NCI-H2029 treated with DMSO at 0.1 percent for 48 hours (cell line): ENCODE results near the gene IQSEC1.

Source experiments
- DNase-seq: peaks from one replicate; lab custom pipeline; 2025; lab: John Stamatoyannopoulos, UW

Gene IQSEC1

DNA sequence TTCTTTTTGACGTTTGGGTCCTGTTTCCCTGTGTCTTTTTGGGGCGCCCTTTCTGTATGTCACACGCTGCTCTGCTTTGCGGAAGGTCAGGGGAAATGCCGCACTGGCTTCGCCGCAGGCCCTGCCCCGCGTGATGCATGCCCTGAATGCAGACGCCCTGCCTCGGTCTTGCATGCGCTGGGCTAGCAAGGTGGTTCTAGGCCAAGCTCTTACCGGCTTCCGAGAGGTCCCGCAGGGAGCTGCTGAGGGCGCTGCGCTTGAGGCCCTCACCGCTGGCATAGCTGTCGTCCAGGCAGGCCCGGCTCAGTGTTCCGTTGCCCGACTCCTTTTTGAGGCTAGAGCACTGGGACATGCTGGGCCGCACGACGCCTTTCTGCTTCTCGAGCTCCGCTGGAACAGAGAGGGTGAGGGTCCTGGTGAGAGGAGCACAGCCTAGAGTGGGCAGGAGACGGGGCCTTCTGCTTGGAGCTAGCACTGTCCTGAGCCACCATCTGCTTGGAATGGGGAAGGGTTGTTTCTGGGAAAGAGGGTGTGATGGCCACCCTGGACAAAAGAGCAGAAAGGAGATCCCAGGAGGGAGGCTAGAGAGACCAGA, 165.0 kb downstream of the IQSEC1 start:
- DNase-seq = no peak

DNA sequence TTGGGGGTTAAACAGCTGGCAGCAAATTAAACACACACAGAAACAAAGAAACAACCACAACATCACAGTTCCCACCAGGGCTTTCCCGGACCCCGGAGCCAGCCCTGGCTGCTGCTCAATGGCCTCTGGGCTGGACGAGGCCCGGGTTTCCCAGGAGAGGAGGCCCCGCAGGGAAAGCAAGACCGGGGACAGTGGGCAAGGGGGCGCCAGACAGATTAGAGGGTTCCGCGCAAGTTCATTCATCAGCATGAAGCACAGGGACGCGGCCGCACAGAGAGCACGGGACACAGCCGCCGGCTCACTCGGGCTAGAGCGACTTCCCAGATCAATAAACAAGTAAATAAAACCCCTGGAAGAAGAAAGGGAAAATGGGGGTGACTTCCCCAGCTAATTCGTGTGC, 165.5 kb downstream of the IQSEC1 start:
- DNase-seq = no peak

DNA sequence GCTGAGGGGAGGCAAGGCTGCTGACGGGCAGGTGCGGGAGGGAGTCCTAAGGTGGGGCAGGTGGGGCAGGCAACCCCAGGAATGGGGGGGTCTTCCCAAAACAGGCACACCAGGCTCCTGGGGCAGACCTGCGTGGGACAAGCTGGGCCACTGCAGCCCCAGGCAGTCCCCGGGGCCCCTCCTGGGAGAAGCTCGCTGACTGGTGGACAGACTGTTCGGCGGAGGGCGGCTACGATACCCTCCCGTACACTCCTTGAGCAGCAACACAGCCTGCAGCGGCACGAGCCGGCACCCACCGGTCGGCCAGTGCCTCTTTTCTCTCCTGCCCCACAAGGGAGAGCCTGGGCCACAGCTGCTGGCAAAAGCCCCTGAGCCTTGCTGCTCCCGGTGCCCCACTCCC, 165.9 kb downstream of the IQSEC1 start:
- DNase-seq = no peak

DNA sequence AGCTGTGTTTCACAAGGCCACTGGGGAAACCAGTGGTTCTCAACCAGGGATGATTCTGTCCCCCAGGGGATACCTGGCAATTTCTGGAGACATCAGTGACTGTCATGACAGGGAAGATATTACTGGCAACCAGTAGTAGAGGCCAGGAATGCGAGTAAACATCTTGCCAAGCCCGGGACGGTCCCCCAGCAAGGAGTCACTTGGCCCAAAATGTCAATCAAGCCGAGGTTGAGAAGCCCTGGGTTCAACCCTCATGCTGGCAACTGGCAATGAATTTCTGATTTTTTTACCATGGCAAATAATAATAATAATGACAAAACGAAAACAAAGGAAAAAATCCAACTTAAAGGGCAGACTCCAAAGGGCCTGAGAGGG, 166.3 kb downstream of the IQSEC1 start:
- no peak for DNase-seq

DNA sequence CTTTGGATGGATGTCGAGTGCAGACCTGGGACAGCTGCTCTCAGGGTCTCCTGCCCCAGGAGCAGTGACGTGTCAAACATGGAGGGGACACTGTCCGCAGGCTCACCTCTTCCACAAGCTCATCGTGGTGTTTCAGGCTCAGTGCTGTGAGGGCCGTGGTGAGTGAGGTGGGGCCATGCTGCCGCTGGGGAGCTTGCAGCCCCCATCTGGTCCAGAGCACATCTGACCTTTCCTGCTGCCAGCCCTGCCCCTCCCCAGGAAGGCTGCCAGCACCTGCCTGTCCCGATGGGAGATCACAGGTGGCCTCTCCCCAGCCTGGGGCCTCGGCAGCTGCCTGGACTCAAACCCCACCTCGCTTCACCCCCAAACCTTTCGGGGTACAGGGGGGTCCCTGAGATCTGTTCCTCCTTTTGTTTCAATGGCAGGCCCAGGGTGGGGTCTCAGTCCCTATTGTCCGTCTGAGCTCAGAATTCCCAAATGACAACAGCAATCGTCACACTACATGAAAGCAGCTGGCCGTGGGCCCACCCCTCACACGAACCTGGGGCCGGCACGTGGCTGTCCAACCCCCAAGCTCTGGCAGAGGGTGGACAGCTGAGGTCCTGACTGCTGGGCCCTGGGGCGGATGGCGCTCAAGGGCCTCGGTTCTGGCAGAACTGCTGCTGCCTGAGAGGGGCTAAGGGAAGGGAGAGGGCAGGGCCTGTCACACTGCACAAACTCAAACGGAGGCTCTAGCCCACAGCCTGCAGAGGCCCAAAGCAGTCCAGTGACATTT, 166.9 kb downstream of the IQSEC1 start:
- DNase-seq = no peak

DNA sequence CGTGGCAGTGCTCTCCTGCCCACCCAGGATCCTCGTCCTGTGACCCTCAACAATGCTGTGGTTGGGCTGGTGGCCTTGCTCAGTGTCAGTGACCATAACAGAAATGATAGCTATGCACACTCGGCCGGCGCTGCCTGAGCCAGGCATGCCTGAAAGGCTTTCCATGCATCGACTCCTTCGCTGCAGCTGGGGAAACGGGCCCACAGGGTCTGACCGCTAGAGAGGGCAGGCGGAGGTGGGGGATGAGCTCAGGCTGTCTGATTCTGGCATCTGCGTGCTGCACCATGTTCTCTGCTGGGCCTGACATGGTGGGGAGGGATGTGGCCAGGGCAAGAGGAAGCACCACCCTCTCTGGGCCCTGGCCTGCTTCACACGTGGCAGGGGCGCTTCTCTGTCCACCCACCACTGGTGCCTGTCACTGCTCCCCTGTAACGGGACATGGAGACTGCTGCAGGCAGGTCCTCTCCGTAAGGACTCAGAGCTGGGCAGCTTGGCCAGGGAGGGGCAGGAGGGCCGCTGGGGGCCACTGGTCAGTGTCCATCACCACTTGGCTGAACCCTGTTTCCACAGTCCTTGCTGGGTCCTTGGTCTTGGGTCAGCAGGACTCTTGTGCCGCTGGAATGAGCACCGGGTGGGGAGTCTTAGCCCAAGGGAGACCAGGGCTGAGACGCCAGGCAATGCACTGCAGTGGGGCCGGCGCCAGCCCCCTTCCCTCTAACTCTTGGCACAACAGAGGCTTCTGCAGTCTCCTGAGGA, 167.7 kb downstream of the IQSEC1 start:
- DNase-seq = no peak

DNA sequence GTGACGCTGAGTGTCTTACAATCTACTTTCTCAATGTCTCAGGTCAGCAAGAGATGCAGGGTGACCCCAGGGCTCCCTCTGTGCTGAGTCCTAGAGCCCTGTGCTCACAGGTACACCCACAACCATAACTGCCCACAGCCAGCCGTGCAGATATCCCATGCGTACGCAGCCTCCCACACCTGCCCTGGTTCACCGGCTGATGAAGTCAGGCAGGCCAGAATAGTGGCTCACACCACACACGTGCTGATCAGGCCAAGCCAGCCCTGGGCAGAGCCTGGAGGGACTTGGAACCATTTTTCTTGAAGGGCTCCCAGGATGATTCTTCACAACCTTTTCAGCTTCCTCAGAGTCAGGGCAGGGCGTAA, 168.3 kb downstream of the IQSEC1 start:
- DNase-seq = no peak

DNA sequence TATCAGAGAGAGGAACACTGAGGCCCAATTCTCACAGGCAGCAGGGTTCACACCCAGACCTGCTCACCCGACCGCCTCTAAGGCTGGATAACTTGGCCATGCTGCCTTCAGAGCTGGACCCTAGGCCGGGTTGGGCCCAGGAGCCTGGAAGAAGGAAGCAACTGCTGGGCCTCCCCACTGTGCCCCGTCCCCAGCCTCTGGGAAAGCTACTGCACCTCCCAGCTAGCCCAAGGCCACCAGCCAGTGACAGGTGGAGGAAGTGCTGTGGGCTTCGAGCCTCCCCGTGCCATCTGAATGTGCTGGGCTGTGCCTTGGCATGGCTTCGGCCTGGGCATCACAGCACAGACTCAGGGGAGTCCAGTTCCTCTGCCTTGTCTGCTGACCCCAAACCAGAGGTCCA, 169.3 kb downstream of the IQSEC1 start:
- DNase-seq = no peak

DNA sequence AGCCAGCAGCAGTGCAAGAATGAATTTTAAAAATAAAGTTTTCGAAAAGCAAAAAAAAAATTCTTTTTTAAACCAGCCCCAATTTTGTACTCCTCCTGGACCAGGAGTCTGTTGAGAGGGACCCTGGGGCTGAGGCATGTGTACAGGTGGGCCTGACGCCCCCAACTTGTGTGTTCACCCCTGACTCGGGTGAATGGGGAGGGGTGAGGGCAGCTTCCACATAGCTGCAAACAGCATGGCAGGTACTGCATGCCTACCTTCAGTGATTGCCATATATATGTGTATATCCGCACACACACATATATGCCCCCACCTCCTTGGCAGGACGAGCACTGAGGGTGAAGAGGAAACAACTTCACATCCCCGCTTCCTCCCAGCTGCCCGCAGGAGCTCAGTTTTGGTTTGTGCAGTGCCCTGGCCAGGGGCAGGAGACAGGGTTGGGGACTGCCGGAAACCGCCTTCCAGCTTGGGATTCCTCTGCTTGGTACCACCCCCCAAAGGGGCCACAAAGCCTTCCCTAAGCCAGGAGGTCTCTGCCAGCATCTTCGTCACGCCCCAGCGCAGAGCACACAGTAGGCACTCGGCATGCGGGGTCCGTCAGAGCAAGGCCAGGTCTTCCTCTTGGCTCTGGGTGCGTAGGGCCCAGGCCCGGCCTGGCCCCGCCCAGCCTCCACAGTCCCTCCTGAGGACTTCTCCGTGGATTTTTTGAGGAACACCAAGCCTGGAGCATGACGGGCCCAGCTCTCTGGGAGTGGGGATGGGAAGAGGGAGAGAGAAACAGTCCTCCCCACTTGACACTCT, 170.0 kb downstream of the IQSEC1 start:
- no peak for DNase-seq

DNA sequence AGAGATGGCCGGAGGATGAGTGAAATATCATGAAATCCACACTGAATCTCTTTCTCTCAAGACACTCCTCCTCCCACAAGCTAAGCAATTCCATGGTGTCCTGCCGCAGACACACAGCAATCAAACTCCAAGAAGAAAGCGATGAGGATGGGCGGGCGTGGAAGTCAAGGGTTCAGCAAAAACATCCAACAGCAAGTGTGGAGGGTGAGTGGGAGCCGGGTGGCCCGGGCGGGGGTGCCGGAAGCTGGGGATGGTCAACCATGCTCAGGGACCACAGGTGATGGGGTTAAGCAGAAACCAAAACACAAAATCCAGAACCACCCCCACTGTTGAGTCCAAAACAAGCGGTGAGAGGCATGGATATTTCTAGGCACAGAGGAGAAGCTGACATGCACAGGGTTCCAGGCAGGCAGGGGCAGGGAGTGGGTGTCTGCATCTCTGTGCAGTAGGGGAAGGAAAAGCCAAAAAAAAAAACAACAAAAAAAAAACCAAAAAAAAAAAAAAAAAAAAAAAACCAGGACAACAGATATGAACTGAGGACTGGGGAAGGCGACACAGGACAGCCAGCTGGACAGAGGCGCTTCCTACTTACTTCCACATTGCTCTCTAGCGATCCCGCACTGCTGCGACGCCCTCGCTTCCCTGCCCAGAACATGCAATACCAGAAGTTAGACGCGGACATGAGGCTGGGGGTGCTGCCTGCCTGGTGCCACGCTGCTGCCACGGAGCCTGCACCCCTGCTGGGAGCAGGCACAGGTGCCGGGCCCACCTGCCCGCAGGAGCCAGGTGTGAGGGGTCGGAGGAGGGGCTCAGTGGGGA, 170.8 kb downstream of the IQSEC1 start:
- DNase-seq = no peak

DNA sequence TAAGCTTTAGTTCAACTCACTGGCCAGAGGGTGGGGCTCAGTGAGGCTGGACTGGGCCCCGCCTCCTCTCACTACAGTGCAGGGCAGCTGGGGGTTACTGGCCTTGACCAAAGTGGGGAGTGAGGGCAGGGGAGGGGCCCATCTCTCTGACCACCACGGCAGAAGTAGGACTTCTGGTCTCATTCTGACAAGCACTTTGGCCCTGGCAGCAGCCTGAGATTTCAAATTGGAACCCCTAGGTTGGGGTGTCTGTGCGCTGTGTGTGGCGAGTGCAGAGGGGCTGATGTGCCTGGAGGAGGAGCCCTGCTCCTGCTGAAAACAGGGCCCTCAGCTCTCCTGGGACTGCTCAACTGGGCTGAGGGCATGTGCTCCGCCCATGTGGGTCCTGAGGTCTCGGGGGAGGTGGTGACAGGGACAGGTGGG, 171.6 kb downstream of the IQSEC1 start:
- no peak for DNase-seq

DNA sequence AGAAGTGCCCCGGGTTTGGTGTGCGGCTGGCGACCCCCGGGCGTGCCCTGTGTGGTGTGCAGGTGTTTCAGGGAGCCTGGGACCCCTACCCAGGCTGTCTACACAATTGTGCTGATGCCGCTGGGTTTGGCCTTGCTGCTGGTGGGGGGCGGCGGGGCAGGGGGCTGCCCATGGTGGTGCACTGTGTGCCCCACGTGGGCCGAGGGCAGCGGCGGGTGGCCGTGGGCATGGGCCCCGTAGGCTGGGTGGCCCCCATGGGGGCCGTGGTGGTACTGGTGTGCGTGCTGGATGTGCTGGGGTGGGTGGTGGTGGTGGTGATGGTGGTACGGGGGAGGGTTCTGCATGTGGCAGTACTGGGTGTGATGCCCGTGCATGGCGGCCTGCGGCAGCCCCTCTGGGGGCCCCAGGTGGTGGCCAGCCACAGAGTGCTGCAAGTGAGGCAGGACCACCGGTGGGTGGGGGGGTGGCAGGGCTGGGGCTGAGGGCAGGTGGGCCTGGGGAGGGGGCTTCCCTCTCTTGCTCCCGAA, 172.3 kb downstream of the IQSEC1 start:
- DNase-seq = no peak

DNA sequence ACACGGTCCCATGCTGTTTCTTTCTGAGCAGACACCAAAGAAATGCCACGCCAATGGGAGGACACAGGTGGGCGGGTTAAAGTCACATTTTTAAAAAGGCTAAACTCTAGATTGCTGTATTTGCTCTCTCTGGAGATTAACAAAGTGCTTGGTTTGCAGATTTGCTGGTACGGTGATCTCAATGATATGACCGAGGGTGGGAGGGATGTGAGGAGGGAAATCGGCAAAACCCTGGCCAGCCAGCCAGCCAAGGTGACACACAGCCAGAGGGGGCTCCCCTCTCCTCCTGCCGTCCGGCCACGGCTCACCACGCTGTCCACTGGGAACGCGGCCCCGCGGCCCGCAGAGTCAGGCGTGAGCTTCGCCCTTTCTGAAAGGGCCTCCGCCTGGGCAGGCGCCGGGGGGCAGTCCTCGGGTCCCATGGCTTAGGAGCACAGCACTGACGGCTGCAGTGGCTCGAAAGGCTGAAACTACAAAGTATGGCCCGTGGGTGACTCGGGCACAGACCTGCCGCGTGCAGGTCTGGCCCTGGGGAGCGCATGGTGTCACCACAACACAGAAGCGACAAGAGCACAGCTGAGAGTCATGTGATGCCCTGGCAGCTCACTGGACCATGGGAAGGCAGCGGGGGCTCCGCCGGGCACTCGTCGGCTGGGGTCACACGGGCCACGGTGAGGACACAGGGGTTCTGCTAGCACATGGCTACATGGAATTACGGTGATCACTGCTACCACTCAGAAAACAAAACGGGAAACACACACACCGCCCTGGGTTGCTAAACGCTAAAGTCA, 174.1 kb downstream of the IQSEC1 start:
- DNase-seq = no peak

DNA sequence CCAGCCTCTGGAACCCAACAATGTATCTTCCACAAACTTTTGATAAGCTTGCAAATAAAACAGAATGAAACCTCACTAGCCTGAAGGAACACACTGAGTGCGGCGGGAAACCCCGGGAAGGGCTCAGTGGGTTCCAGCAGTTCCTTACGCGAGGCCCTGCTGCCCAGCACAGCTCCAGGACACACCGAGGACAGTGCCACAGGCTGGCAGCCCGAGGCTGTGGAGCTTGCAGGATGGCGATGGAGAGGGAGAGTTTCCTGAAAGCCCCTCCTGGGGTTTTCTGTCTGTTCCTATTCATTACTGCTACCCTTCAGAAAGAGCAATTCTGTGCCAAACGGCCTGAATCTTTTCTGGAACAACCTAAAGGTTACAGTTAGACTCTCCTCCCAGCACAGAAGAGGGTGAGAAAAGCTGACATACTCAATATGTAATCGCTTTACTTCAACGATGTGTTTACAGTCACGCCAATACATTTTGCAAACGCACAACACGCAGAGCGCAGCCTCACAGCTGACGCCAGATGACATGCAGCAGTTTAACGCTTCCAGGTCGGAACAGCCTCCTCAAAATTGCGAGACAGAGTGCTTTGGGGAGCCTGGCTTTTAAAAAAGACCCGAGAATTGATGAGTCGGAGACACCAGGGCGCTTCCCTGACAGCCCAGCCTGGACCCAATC, 174.8 kb downstream of the IQSEC1 start:
- no peak for DNase-seq

DNA sequence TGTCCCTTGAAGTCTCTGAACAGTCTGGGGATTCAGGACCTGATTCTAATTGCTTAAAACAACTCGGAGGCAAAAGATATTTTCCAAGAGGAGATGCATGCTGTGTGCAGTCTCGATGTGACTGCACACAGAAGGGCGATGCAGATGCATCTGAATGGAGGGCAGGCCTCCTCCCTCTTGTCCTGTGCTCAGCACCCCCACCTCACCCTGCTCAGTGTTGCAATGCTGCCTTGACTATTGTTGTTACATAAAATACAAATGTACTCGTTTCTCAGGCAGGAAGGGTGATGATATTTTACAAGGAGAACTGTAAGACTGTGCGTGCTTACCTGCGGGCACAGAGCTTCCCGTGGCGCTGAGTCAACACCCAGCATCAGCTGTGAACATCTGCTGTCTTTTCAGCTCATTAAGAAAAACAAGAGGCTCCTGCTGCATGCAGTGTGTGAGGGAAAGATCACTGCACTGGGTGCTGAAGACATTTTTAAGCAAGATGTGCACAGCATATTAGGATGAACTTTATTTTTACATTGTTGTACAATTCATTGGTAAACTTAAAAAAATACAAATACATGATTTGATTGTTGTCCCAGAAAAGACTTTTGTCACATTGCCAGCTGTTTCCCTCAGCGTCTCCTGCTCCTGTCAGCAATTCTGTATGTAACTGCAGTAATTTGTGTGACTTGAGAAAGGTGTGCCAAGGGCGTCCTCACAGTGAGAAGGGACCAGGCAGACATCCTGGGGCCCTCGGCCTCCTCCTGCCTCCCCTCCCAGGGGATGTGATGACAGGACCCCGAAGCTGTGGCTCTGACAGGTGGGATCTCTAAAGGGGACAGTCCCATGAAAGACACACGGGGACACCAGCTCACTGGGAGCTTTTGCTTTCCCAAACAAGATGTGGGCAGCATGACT, 175.6 kb downstream of the IQSEC1 start:
- DNase-seq = no peak

DNA sequence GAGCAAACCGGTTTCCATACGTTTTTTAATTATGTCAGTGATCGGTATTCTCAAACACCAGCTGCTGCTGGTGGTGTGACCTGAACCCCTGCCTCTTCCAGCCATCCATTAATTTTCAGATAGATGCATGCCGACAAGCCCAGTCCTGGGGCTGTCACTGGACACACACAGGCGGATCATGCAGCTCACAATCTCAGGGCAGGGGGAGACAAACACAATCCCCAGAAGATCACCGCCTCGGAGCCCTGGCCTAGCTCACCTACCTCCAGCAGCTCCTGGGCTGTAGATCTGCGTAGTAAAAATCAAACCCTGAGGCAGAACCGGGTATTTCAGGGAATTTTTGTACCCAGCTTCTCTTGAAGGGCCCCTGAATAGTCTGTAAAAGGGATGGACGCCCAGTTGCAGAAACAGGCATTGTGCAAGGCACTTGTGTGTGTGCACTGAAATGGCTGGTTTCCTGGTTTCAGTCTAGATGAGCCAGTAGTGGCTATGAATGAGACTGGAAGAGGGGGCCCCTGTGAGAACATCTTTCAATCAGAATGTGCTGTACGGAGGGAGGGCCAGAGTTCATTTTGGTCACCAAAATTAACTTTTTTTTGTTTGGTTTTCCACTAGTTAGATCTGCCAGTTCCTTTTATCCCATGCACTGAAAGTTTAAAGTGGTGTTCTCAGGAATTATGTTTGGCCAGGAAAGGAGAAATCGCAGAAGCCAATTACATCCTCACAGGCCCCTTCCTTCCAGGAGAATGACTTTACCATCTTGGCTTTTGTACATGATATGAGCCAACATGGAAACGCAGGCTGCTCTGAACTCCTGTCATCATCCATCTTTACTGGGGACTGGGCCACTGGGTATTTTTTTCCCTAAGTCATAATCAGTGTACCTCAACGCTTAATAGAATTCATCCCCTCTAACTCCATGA, 176.9 kb downstream of the IQSEC1 start:
- DNase-seq = no peak

DNA sequence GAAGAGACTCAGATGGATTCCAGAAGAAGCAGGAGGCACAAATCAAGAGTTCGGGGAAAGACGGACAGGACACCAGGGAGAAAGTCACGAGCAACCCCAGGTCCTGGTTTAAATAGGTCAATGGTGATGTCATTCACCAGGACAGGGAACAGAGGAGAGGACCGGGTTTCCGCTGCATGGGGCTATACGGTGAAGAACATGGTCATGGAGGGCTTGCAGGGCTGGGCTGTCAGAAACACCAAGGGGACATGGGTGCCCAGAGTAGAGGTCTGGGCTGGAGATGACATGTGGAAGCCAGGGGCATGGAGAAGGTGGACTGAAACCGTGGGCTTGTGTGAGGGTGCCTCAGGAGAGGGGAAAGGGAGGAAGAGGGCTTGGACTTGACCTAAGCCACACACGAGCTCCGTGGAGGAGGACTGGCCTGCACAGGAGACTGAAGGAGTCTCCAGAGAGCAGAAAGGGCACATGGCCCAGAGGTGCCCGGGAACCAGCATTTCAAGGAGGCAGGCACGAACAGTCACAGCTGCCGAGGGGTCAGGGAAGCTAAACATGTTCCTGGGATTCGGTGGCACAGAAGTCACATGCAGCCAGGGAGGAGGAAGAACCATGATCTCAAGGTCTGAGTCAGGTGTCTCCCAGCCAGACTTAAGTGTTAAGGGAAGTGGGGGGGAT, 177.7 kb downstream of the IQSEC1 start:
- DNase-seq = no peak
